ENCODE results near the gene PSG6. TPM values are rescaled to one million over a fixed set of nuclear protein-coding genes. Genes with fewer than 3 reads are reported as not detected.
"Not testable (repeated sequence)": the region's sequence is repeated elsewhere in the genome, so short reads cannot be mapped to it uniquely, and the experiment has no call there.

The PSG6 gene
- total RNA-seq, result not detected

DNA sequence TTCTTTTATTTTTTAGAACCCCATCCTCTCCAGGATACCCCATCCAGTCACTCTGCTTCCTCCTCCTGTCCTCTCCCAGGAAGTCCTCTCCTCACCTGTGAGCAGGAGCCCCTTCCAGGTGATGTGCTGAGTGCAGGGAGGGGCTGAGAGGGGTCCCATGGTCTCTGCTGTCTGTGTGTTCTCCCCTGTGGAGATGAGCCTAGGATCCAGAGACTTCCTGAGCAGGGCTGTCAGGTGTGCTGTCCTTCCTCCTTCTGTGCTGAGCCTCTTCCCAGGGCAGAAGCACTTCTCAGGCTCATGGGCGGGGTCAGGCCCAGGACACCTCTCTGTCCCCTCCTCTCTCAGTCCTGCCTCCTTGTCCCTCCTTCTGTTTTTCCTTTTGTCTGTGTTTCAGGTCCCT lies at the start of gene PSG6:
Gene PSG6 (minus strand): TSS at position 261 of the 400 bp plus-strand sequence. CDS start 102 bp downstream, at position 159.
- DNase-seq (ENCODE audit: low read depth in 2 of 3, low spot score in 2 of 3), result not testable (repeated sequence)

DNA sequence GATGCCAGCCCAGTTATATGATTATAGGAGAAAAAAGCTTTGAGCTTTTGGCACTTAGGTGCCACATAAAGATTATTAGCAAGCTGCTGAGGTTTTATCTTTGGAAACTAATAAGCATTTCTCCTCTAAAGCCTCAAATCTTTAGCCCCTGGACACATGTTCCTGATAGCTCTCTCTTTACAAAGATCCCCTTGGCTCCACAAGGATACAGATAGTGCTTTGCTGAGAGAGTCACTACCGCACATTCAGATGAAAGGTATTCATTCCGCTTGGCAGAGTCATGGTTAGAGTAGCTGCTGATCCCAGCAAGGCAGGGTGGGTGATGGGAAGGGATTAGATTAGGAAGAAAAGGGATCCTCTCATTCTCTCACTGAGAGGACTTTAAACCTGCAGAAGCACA lies 47.5 kb upstream of the PSG6 start:
- no peak for DNase-seq (ENCODE audit: low read depth in 2 of 3, low spot score in 2 of 3)

DNA sequence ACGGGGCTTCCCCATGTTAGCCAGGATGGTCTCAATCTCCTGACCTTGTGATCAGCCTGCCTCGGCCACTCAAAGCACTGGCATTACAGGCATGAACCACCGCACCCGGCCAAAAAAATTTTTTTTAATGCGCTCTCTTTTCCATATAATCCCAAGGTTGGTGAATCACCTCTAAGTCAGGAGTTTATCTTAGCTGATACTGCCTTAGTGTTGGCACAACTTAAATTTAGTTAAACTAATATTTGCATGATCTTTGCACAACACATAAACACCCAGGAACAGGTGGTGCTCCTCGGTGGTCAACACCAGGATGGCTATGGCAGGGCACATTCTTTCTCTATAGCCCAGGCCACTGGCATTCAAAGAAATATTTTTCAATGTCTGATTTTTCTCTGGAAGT lies 43.4 kb upstream of the PSG6 start:
- DNase-seq (ENCODE audit: low read depth in 2 of 3, low spot score in 2 of 3), result no peak

DNA sequence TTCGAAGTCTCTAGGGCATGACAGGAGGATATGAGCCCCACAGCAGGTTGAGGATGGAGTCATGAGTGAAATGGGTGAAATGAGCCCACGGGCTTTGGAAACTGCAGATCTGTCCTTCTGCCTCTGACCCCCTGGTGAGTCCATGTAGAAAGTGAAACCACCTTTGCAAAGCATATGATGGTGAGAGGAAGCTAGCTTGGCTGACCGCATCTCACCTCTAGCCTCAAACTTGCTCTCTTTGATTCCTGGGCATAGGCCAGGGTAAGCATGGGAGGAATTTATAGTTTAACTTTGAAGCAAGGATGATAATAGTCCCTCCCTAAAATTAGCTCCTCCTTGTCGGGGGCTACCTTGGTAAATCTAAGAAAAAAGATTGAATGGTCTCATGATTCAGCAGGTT lies 34.4 kb upstream of the PSG6 start:
- not testable (repeated sequence) for DNase-seq (ENCODE audit: low read depth in 2 of 3, low spot score in 2 of 3)

DNA sequence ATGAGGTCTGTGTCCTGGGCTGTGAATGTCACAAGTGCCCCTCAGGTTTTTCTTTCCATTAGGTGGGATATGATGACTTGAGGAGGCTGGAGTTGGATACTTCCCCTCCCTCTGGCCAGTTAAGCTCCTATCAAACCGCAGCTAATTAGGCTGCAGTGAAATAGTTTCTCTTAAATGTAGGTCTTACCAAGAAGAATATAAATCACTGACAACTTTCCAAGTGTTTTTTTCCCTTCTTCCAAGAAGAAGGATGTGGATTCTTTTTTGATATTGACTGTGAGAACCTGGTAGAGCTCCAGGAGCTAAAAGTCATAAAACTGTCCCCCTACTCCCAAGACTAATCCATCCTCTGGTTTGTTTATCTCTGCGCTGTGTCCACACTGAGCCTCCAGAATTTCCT lies 33.8 kb upstream of the PSG6 start:
- not testable (repeated sequence) for DNase-seq (ENCODE audit: low read depth in 2 of 3, low spot score in 2 of 3)

DNA sequence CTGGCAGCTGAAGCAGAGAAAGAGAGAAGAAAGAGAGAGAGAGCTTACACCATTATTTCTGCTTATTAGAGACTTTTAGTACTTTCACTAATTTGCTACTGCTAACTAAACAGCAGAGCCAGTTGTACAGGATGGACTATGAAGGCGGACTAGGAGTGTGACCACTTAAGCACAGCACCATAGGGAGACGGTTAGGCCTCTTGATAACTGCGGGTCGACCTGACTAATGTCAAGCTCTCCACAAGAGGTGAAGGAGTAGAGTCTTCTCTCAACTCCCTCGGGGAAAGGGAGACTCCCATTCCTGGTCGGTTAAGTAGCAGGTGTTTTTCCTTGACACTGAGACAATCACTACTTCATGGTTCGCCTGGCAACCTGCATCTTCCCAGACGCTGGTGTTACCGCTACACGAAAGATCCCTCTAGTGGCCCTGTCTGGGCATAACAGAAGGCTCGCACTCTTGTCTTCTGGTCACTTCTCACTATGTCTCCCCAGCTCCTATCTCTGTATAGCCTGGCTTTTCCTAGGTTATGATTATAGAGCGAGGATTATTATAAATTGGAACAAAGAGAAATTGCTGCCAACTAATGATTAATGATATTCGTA lies 24.6 kb upstream of the PSG6 start:
- DNase-seq (ENCODE audit: low read depth in 2 of 3, low spot score in 2 of 3), result no peak

DNA sequence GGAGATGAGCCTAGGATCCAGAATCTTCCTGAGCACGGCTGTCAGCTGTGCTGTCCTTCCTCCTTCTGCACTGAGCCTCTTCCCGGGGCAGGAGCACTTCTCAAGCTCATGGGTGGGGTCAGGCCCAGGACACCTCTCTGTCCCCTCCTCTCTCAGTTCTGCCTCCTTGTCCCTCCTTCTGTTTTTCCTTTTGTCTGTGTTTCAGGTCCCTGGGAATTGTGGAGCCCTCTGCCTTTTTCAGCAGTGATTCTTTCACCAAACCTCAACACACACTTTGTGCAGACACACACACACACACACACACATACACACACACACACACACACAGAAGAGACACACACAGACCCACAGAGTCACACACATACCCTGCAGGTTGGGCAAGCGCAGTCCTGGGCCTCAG lies 19.4 kb upstream of the PSG6 start, which contains the start of gene PSG7:
Gene PSG7 (minus strand): TSS at position 101 of the 400 bp plus-strand sequence. CDS start 131 bp downstream, outside the sequence.
- not testable (repeated sequence) for DNase-seq (ENCODE audit: low read depth in 2 of 3, low spot score in 2 of 3)

DNA sequence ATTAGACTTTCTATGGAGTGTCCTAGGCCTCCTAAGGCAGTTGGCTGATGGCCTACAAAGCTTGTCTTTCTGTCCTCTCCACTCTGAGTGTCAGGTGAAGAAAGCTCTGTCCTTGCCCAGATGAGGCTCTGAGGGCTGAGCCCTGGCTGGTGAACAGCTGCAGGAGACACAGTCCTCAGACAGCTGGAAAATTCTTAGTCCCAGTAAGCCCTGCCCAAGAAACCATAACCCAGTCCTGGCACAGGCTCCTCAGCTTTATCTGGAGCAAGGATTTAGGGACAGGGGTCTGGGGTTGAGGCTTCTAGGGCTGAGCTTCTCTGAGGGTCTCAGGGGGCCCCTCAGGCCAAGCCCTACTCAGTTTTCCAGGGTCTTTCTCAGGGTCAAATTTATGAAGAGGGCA lies 17.0 kb upstream of the PSG6 start:
- DNase-seq (ENCODE audit: low read depth in 2 of 3, low spot score in 2 of 3), result not testable (repeated sequence)

DNA sequence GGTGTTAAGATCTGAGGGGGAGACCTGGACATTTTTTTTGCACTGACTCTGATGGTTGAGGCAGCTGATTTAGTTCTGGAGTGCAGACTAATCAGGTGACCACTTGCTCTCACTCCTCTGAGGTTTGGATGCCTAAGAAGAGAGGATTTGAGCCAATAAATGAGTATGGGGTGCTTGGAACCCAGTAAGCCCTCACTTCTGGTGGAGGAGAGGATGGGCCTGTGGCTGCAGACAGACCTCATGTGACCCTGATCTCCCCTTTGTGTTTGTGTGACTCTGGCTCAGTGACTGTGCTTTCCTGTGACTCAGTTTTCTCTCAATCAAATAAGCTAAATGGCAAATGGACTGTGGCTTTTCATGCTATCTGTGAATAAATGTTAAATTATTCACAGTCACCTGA lies 16.5 kb upstream of the PSG6 start:
- DNase-seq (ENCODE audit: low read depth in 2 of 3, low spot score in 2 of 3), result not testable (repeated sequence)

DNA sequence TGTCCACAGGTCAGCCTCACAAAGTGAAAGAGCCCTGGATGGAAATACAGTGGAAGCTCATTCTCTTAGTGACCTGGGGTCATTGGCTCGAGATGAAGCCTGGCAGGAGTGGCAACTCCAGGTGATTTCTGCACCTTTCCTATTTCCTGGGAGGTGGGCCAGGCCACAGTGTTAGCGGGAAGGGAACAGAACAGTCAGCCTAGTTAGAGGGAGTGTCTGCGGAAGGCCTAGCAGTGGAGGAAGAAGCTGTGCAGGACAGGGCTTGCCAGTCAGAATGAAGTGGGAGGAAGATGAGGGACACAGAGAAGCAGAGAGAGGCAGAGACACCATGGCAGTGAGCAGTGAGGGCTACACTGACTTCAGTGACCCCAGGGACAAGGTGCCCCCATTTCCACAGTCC lies 15.7 kb upstream of the PSG6 start:
- DNase-seq (ENCODE audit: low read depth in 2 of 3, low spot score in 2 of 3), result not testable (repeated sequence)

DNA sequence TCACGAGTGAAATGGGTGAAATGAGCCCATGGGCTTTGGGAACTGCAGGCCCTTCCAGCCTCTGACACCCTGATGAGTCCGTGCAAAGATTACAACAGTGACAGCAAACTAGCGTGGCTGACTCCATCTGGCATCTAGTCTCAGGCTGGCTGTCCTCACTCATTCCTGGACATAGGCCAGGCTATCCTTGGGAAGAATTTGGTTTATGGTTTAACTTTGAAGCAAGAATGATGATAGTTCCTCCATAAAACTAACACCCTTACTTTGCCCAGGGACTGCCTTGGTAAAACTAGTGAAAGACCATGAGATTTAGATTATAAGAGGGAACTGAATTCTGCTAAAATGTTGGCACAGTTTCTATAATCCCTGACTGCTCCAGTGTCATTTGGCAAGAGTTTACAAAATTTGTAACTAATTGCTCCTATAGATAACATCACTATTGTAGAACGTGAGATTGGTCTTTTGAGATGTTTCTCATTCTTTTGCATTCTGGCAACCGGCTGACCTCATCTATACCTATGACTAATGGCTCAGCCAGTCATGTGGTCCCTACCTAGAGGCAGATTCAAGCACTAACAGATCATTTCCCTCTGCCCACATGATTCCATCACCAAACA lies 14.9 kb upstream of the PSG6 start:
- DNase-seq (ENCODE audit: low read depth in 2 of 3, low spot score in 2 of 3), result not testable (repeated sequence)

DNA sequence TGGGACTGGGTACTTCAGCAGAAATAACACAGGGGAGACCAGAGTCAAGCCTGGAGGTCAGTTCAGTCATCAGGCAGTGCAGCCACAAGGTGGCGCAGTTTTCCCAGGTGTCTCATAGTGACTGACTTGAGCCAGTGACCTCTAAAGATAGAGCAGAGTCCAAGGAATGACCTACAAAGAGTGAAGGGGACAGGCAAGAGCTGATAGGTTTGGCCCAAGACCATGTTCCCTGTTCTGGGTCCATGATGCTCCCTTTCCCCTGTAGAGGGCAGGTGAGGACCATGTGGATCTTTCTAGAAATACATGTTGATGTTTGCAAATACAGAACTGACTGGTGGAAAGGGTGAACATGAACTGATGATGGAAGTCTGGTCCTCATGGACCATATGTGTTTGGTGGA lies 12.5 kb upstream of the PSG6 start:
- DNase-seq (ENCODE audit: low read depth in 2 of 3, low spot score in 2 of 3), result not testable (repeated sequence)

DNA sequence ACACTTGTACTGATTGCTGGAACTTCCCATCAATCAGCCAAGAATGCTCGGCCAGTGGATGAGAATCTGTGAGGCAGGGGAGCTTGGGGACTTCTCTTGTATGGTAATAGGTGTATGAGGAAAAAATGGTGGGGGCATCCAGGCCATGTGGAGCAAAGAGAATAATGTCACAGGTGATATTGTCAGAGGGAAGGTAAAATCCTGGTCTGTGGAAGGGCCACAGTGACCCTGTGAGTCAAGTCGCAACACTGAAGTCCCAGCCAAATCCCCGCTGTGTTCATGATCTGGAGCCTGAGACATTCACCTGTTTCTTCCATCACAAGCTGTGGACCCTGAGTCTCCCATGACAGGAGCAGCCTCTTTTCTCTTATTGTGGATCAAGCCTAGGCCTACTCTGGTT lies 11.2 kb upstream of the PSG6 start:
- DNase-seq (ENCODE audit: low read depth in 2 of 3, low spot score in 2 of 3), result no peak

DNA sequence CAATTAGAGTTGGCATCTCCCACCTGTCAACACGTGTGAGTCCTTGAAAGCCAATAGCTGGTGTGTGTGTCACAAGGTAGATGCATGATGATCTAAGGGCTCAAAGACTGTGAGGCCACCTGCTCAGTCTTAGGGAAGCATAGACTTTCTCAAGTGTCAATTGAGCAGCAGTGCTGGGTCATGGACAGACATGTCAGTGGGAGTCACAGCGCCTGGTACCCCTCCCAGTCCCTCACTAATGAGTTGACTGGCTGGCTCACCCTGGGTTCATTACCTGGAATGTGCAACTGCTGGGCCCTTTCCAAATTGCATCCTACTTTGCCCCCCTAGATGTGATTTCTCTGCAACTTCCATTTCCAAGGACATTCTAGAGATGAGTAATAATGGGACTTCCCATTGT lies 9.1 kb upstream of the PSG6 start:
- no peak for DNase-seq (ENCODE audit: low read depth in 2 of 3, low spot score in 2 of 3)

DNA sequence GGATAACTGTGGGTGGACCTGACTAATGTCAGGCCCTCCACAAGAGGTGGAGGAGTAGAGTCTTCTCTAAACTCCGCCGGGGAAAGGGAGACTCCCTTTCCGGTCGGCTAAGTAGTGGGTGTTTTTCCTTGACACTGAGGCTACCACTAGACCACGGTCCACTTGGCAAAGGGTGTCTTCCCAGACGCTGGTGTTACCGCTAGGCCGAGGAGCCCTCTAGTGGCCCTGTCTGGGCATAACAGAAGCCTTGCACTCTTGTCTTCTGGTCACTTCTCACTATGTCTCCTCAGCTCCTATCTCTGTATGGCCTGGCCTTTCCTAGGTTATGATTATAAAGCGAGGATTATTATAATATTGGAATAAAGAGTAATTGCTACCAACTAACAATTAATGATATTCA lies 5.4 kb upstream of the PSG6 start:
- DNase-seq (ENCODE audit: low read depth in 2 of 3, low spot score in 2 of 3), result peak in 2 of 3 donors; percentile 3 to 4

DNA sequence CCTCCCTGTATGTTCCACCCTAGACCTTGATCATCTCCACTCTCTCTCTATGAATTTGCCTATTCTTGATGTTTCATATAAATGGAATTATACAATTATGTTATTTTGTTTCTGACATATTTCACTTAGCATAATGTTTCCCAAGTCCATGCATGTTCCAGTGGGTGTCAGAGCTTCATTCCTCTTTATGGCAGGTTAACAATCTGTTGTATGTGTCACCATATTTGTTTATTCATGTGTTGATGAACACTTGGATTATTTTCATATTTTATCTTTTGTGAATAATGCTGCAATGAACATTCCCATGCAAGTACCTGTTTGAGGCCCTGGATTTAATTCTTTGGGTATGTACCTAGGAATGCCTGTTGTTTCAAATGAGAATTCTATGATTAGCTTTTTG lies 3.3 kb upstream of the PSG6 start:
- not testable (repeated sequence) for DNase-seq (ENCODE audit: low read depth in 2 of 3, low spot score in 2 of 3)

DNA sequence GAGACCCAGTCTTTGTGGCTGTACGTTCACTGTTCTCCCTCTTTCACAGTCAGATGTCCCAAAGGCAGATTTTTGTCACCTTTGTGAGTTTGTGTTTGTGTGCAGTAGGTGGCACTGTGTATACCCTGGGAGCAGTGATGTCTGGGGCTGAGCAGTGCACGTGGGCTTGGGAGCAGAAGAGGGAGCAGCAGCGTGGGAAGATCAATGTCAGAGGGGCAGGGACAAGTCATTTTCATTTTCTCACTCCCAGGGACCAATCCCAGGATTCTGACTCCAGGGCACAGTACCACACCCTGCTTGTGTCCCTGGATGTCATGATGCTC lies 2.0 kb upstream of the PSG6 start:
- no peak for DNase-seq (ENCODE audit: low read depth in 2 of 3, low spot score in 2 of 3)

DNA sequence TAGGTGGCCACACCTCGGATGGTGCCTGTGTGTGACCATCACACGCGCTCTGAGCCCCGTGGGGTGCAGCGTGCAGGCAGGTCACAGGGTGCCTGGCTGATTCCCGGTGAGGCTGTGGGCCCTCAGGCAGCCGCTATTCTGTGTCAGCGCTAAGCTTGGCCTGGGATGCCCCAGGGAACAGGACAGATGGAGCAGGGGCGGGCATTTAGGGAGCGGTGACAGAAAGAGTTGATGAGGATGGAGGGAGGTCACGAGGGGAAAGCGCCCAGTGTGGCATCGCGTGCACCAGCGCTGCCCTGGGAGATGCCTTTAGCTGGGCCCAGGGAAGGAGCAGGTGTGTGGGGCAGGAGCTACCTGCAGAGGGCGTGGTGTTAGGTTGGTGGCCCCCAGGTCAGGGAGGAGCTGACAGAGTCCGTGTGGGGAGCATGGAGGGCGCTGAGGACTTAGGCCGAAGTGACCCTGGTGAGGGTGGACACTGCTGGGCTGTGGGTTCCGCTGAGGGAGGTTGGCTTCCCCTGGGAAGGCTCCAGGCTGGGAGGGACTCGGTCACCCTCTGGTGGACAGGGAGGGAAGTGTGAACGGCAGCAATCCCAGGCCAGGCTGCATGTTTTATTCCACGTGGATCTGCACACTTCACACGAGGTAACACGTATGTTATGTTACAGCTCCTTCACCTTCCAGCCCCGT lies 1.5 kb upstream of the PSG6 start:
- DNase-seq (ENCODE audit: low read depth in 2 of 3, low spot score in 2 of 3), result not testable (repeated sequence)

DNA sequence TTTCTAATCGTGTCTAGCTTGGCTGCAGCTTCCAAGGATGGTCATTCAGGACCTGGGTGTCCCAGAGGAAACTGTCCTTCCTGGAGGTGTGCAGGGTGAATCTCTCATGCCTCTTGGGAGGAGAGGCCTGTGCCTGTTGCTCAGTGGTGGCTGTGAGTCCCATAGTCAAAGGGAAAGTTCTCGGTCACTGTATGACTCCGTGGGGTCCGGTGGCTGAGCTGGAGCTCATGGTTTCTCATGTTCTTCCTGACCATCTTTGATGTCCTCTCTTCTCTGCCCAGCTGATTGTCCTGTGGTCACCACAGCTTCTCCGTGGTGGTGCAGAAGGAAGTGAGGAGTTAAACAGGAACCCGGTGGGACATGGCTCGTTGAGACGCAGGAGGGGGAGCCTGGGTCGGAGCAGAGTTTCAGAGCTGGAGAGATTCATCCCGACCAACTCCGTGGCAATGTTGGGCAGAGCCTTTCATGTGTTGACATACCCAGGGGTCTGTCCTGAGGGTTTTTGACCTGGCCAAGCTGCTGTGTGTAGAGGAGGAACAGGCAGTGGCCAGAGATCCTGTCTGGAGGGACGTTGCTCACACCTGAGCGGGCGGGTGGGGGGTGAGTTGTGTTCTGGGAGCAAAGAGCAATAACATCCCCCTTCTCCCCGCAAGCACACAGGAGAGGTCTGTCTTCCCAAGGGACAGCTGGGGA lies 829 bp upstream of the PSG6 start:
- DNase-seq (ENCODE audit: low read depth in 2 of 3, low spot score in 2 of 3), result not testable (repeated sequence)

DNA sequence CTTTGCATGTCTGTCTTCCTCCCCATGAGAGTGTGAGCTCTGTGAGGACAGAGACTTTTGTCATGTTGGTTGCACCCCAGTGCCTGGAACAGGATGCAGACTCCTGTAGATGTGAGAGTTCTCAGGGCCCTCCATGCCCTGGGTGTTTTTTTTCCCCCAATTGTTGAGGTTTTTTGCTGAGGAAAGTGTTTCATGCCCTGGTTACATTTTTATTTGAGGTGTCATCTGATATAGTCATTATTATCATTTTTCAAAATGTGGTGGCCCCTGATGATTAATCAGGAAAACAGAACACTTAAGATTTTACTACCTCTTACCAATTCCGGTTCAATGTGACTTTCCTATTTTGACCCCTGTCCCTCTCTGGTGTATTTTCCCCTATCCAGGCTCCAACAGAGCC lies 763 bp downstream of the PSG6 start:
- DNase-seq (ENCODE audit: low read depth in 2 of 3, low spot score in 2 of 3), result not testable (repeated sequence)

DNA sequence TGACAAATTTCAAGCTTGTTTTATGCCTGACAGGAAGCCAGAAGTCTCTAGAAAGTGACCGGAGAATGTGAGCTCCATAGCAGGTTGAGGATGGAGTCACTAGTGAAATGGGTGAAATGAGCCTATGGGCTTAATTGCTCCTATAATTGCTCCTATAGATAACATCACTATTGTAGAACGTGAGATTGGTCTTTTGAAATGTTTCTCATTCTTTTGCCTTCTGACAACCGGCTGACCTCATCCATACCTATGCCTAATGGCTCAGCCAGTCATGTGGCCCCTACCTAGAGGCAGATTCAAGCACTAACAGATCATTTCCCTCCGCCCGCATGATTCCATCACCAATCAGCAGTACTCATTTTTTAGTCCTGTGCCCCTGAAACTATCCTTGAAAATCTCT lies 4.2 kb downstream of the PSG6 start:
- DNase-seq (ENCODE audit: low read depth in 2 of 3, low spot score in 2 of 3), result not testable (repeated sequence)
